GM06990 (cell line): ENCODE results near the gene KCND2.

ENCODE experiments used
- DNase-seq: peaks from one replicate; pipeline ENCODE4 v3.0.0-alpha.2; 2011; ENCODE audit not compliant: insufficient read length; ENCODE audit errors: extremely low read depth
- H3K27me3 ChIP-seq: replicated peaks from 2 replicates; pipeline ENCODE4 v1.6.0; 2011; ENCODE audit warnings: low read length; ENCODE audit not compliant: control insufficient read depth, insufficient read depth
- H3K36me3 ChIP-seq: 2 replicates; pipeline ENCODE4 v1.5.1; 2011; ENCODE audit warnings: low read length; ENCODE audit not compliant: control insufficient read depth, insufficient read depth
- H3K4me3 ChIP-seq: replicated peaks from 2 replicates; pipeline ENCODE4 v1.5.1; 2011; ENCODE audit warnings: low read depth, mild to moderate bottlenecking, control low read depth, low read length
- TF ChIP-seq, protein P1 (sequence below): IDR thresholded peaks from 2 replicates; pipeline ENCODE4 v1.5.1; 2011; ENCODE audit warnings: low read length, control low read depth, mild to moderate bottlenecking, inconsistent platforms; ENCODE audit not compliant: insufficient read depth, poor library complexity, severe bottlenecking

The KCND2 gene

DNA sequence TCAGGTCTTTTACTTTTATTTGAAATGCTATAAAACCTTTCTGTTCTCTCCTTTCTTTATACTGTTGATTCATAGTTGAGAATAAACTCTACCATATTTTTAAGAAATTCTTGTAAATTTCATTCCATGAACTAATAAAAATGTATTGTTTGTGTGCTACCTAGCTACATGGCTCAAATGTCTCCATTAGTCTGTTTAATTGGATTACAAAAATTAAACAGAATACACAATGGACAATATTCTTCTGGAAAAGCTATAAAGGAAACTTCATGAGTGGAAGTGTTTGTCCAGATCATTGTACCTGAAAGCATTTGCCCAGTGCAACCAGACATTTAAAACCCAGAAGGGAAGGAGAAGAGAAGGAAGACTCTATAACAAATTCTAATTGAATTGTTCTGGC, 20.1 kb downstream of the KCND2 start:
- H3K27me3 ChIP-seq, result no peaks in the 10 kb centered on the region
- TF ChIP-seq, protein P1, sequence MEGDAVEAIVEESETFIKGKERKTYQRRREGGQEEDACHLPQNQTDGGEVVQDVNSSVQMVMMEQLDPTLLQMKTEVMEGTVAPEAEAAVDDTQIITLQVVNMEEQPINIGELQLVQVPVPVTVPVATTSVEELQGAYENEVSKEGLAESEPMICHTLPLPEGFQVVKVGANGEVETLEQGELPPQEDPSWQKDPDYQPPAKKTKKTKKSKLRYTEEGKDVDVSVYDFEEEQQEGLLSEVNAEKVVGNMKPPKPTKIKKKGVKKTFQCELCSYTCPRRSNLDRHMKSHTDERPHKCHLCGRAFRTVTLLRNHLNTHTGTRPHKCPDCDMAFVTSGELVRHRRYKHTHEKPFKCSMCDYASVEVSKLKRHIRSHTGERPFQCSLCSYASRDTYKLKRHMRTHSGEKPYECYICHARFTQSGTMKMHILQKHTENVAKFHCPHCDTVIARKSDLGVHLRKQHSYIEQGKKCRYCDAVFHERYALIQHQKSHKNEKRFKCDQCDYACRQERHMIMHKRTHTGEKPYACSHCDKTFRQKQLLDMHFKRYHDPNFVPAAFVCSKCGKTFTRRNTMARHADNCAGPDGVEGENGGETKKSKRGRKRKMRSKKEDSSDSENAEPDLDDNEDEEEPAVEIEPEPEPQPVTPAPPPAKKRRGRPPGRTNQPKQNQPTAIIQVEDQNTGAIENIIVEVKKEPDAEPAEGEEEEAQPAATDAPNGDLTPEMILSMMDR, result no peak
- H3K4me3 ChIP-seq, result no peak overlapping the region
- DNase-seq, result no peak
- H3K36me3 ChIP-seq, result no peaks in the 10 kb centered on the region

DNA sequence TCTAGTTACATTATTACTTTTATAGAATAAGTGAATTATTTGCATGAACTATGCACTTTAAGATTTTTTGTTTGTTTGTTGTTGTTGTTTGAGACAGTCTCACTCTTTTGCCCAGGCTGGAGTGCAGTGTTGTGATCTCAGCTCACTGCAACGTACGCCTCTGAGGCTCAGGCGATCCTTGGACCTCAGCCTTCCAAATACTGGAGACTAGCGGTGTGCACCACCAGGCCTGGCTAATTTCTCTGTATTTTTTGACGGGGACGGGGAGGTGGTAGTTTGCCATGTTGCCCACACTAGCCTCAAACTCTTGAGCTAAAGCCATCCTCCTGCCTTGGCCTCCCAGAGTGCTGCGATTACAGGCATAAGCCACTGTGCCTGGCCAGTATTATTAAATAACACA, 29.2 kb downstream of the KCND2 start:
- Histone ChIP-seq H3K36me3 (no peaks in the 10 kb centered on the region), H3K4me3 (no peak overlapping the region), H3K27me3 (no peaks in the 10 kb centered on the region)
- no peak for DNase-seq
- TF ChIP-seq, protein P1, result no peak

DNA sequence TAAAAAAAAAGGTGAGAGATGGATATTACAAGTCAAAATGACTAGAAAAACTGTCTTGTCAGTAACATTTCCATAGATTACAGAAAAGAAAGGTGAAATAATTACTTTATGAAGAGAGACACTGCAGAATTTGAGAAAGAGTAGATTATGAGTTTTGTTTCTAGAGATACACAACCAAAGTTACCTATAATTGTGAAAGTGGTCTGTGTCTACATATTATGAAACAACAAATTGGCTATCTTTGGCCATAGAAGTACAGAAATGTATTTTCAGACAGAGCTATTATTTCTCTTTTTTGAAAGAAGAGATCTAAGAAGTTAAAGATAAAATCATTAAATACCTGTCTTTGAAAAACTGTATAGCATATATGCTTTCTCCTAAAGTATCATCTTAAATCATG, 30.1 kb downstream of the KCND2 start:
- DNase-seq, result no peak
- H3K4me3 ChIP-seq, result no peak overlapping the region
- no peaks in the 10 kb centered on the region for H3K36me3 ChIP-seq
- TF ChIP-seq, protein P1, result no peak
- no peaks in the 10 kb centered on the region for H3K27me3 ChIP-seq

DNA sequence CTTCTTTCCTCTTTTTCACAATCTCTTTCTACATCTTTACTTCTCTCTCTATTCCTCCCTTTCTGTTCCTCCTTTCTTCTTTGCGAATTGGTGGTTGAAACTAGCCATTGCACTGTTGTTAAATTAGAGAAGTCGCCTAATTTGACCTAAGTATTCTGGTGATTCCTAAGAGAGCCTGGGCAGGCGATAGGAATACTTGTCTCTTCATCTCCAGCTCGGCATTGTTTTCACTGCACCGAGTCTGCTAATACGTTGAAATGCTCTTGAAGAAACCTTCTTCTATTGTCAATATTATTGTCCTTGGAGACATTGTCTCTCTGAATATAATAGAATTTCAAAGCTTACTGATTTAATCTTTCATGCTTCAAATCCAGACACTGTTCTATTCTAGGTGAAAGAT, 31.7 kb downstream of the KCND2 start:
- TF ChIP-seq, protein P1, result no peak
- no peaks in the 10 kb centered on the region for H3K27me3 ChIP-seq
- no peaks in the 10 kb centered on the region for H3K36me3 ChIP-seq
- no peak overlapping the region for H3K4me3 ChIP-seq
- no peak for DNase-seq

DNA sequence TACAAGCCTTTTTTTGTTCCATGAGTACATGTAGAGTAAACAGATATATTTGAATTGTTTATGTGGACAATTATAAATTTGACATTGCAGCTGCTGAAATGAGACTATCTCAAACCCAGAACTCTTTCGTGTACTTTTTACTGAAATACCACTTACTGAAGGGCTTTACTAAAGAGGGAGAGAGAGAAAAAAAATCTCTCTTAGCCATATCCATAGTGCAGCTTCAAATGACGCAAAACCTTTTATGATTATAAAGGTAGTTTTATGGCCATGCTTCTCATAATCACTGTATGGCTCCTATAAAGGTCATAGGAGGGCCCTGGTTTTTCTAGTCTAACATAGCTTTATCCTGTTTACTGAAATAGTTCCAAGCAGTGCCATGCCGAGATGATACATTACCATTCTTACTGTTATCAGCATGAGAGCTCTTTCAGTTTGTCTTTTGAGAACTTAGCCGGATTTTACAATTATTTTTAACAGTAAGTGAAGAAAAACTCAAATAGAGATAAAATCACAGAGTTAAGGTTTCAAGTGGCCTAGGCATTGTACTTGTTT, 35.1 kb downstream of the KCND2 start:
- no peaks in the 10 kb centered on the region for H3K27me3 ChIP-seq
- no peaks in the 10 kb centered on the region for H3K36me3 ChIP-seq
- TF ChIP-seq, protein P1, result no peak
- no peak for DNase-seq
- H3K4me3 ChIP-seq, result peak overlapping the region; percentile 36
